GM23338 (cell line): ENCODE measurements around the gene NSG1. TPM values are rescaled to one million over a fixed set of nuclear protein-coding genes. Genes with fewer than 3 reads are reported as not detected.
A peak's percentile ranks its signal among the peaks of the same experiment; 100 is the strongest.

Experiments
- ATAC-seq: fragments of 200-7000 bp; cut with Tn5 transposase; 3 replicates; pipeline ENCODE4 v1.9.1; 2020
- DNase-seq: peaks from one replicate; pipeline ENCODE4 v3.0.0-alpha.2; 2015; ENCODE audit warnings: low spot score
- H2AFZ ChIP-seq: fragments of 200-600 bp; sonication (generic); 2 replicates; pipeline ENCODE4 v1.8.0; 2016; ENCODE audit warnings: antibody characterized with exemption, mild to moderate bottlenecking, moderate library complexity
- H3F3A ChIP-seq: fragments of 200-600 bp; sonication (generic); replicated peaks from 2 replicates; pipeline ENCODE4 v1.8.0; 2017; ENCODE audit warnings: antibody characterized with exemption, mixed run types, low read depth
- H3K27ac ChIP-seq: fragments of 200-600 bp; sonication (generic); 2 replicates; pipeline ENCODE4 v1.6.1; 2016; ENCODE audit warnings: low read depth
- H3K27me3 ChIP-seq: fragments of 200-600 bp; sonication (generic); 2 replicates; pipeline ENCODE4 v1.8.0; 2016; ENCODE audit warnings: mild to moderate bottlenecking, mixed run types, moderate library complexity; ENCODE audit not compliant: insufficient read depth
- H3K36me3 ChIP-seq: fragments of 200-600 bp; sonication (generic); 2 replicates; pipeline ENCODE4 v1.8.0; 2016; ENCODE audit warnings: mild to moderate bottlenecking; ENCODE audit not compliant: insufficient read depth
- H3K4me1 ChIP-seq: fragments of 200-600 bp; sonication (generic); 2 replicates; pipeline ENCODE4 v1.8.0; 2016; ENCODE audit warnings: mild to moderate bottlenecking, moderate library complexity; ENCODE audit not compliant: insufficient read depth
- H3K4me2 ChIP-seq: fragments of 200-600 bp; sonication (generic); 2 replicates; pipeline ENCODE4 v1.7.1; 2017; ENCODE audit warnings: mixed run types
- H3K4me3 ChIP-seq: fragments of 200-600 bp; sonication (generic); 2 replicates; pipeline ENCODE4 v1.6.1; 2016; ENCODE audit warnings: mixed run types
- H3K79me2 ChIP-seq: fragments of 200-600 bp; sonication (generic); replicated peaks from 2 replicates; pipeline ENCODE4 v1.8.0; 2017; ENCODE audit warnings: mild to moderate bottlenecking; ENCODE audit not compliant: insufficient read depth
- H3K9me2 ChIP-seq: fragments of 200-600 bp; sonication (generic); 2 replicates; pipeline ENCODE4 v1.8.0; 2017; ENCODE audit not compliant: insufficient read depth
- H4K20me1 ChIP-seq: fragments of 200-600 bp; sonication (generic); replicated peaks from 2 replicates; pipeline ENCODE4 v1.8.0; 2017; ENCODE audit warnings: mild to moderate bottlenecking; ENCODE audit not compliant: insufficient read depth
- H3K27ac Mint-ChIP-seq: 2 replicates; pipeline ENCODE4 v1.8.0; 2020; ENCODE audit warnings: inconsistent platforms, mild to moderate bottlenecking, moderate library complexity, mixed read lengths
- H3K27me3 Mint-ChIP-seq: 3 replicates; pipeline ENCODE4 v1.8.0; 2022; ENCODE audit warnings: low read depth, mild to moderate bottlenecking, moderate library complexity, mixed read lengths, inconsistent platforms; ENCODE audit not compliant: insufficient read depth, poor library complexity
- H3K36me3 Mint-ChIP-seq: 3 replicates; pipeline ENCODE4 v1.8.0; 2021; ENCODE audit warnings: low read depth, mild to moderate bottlenecking, inconsistent platforms, moderate library complexity, mixed read lengths
- H3K4me1 Mint-ChIP-seq: 3 replicates; pipeline ENCODE4 v1.8.0; 2020; ENCODE audit warnings: mild to moderate bottlenecking, inconsistent platforms, mixed read lengths
- H3K4me3 Mint-ChIP-seq: 3 replicates; pipeline ENCODE4 v1.8.0; 2021; ENCODE audit warnings: moderate library complexity, mild to moderate bottlenecking, inconsistent platforms, mixed read lengths
- H3K9me3 Mint-ChIP-seq: 3 replicates; pipeline ENCODE4 v1.8.0; 2020; ENCODE audit warnings: moderate library complexity, mild to moderate bottlenecking, inconsistent platforms, mixed read lengths
- CREB1 ChIP-seq: fragments of 250-450 bp; sonication (Bioruptor Pico); IDR thresholded peaks from 2 replicates; pipeline ENCODE4 v1.5.0; 2020; ENCODE audit warnings: low read depth, mild to moderate bottlenecking, moderate library complexity
- CTCF ChIP-seq, 2 experiments: fragments of 200-600 bp in 1 of 2; sonication (generic) in 1 of 2; conservative IDR thresholded peaks; 2 replicates each; pipeline versions ENCODE4 v1.5.1 to v1.6.1; 2016 to 2017; ENCODE audit warnings: antibody characterized with exemption in 2 of 2, low read depth in 2 of 2, mild to moderate bottlenecking in 2 of 2, moderate library complexity in 1 of 2
- ETS1 ChIP-seq: IDR thresholded peaks from 2 replicates; pipeline ENCODE4 v1.6.1; 2016; ENCODE audit warnings: antibody characterized with exemption
- EZH2 ChIP-seq: fragments of 200-600 bp; sonication (generic); IDR thresholded peaks from one replicate; pipeline ENCODE4 v1.8.0; 2017; ENCODE audit warnings: antibody characterized with exemption, mild to moderate bottlenecking, low read depth; ENCODE audit not compliant: unreplicated experiment
- EZH2phosphoT487 ChIP-seq: fragments of 200-600 bp; sonication (generic); IDR thresholded peaks from one replicate; pipeline ENCODE4 v1.8.1; 2018; ENCODE audit warnings: antibody characterized with exemption; ENCODE audit not compliant: unreplicated experiment
- JUNB ChIP-seq: IDR thresholded peaks from one replicate; pipeline ENCODE4 v1.6.1; 2016; ENCODE audit warnings: antibody characterized with exemption; ENCODE audit not compliant: unreplicated experiment
- NANOG ChIP-seq: IDR thresholded peaks from 2 replicates; pipeline ENCODE4 v1.6.1; 2016; ENCODE audit warnings: antibody characterized with exemption, borderline replicate concordance
- POLR2AphosphoS5 ChIP-seq: IDR thresholded peaks from 2 replicates; pipeline ENCODE4 v1.6.1; 2016; ENCODE audit warnings: antibody characterized with exemption, low read depth
- REST ChIP-seq: IDR thresholded peaks from one replicate; pipeline ENCODE4 v1.6.1; 2018; ENCODE audit warnings: antibody characterized with exemption; ENCODE audit not compliant: unreplicated experiment
- STAT1 ChIP-seq: IDR thresholded peaks from one replicate; pipeline ENCODE4 v1.6.1; 2016; ENCODE audit warnings: antibody characterized with exemption; ENCODE audit not compliant: unreplicated experiment
- ZNF114 ChIP-seq: fragments of 250-450 bp; sonication (Bioruptor Pico); IDR thresholded peaks from 2 replicates; pipeline ENCODE4 v1.5.0; 2020; ENCODE audit warnings: mild to moderate bottlenecking, moderate library complexity
- ZNF331 ChIP-seq: fragments of 250-450 bp; sonication (Bioruptor Pico); IDR thresholded peaks from 2 replicates; pipeline ENCODE4 v1.5.0; 2020; ENCODE audit warnings: low read depth, mild to moderate bottlenecking, moderate library complexity
- ZNF462 ChIP-seq: fragments of 250-450 bp; sonication (Bioruptor Pico); IDR thresholded peaks from 2 replicates; pipeline ENCODE4 v1.5.0; 2020; ENCODE audit warnings: mild to moderate bottlenecking, moderate library complexity
- polyA plus RNA-seq: library from polyadenylated mRNA; unstranded; fragments of >200 nt; fragmentation: Nextera tagmentation; extraction: Ambion mirVana; gene quantifications from 2 replicates; pipeline ENCODE4 v1.2.1, GENCODE V29; 2016
- total RNA-seq: library from RNA; depleted of rRNA; stranded (reverse); fragments of >200 nt; shearing (Covaris generic); gene quantifications from 2 replicates; pipeline ENCODE4 v1.2.3, GENCODE V29; 2014

NSG1 gene
- total and polyA plus RNA-seq, 2 experiments from 2014 or later = 17.4 to 34.5 TPM

GRCh38 chr4:4423706-4424498, 37.0 kb downstream of the NSG1 start:
- Histone ChIP-seq H3K27ac (peak overlapping the region; percentile 32; the same call in 1 of the 2 replicates), H3K4me2 (peak overlapping the region; percentile 39), H3K79me2 (no peaks in the 10 kb centered on the region), H3K4me3 (peak overlapping the region; percentile 11; the same call in 1 of the 2 replicates), H2AFZ (no peak overlapping the region), H3K36me3 (0 out of 2 replicates have a peak, but pooled peaks cover 4% of the 10 kb centered on the region), H3K4me1 (peaks cover 59% of the 10 kb centered on the region), H3K9me2 (no peaks in the 10 kb centered on the region), H4K20me1 (no peaks in the 10 kb centered on the region), H3F3A (peaks cover 15% of the 10 kb centered on the region), H3K27me3 (no peaks in the 10 kb centered on the region)
- peaks cover 61% of the 10 kb centered on the region for H3K4me1 Mint-ChIP-seq
- no peaks in the 10 kb centered on the region for H3K9me3 Mint-ChIP-seq
- peaks cover 33% of the 10 kb centered on the region for H3K36me3 Mint-ChIP-seq
- peak; percentile 47 for DNase-seq
- TF ChIP-seq REST (no peak), NANOG (no peak), ETS1 (no peak), EZH2 (no peak), CTCF (conservative IDR thresholded peaks at IDR 0.05; ENCODE audit: low read depth in 2 of 2) (no peak), POLR2AphosphoS5 (no peak), STAT1 (no peak), JUNB (no peak), ZNF462 (no peak), EZH2phosphoT487 (no peak), ZNF114 (CRISPR knock-in tag) (no peak), ZNF331 (no peak), CREB1 (no peak)
- no peak overlapping the region for H3K27ac Mint-ChIP-seq
- no peak overlapping the region; the same call in 2 of the 3 replicates for H3K4me3 Mint-ChIP-seq
- peak; percentile 42 for ATAC-seq
- peaks cover 25% of the 10 kb centered on the region for H3K27me3 Mint-ChIP-seq
